Measurements from ENCODE around the gene ZNF398.

ZNF398 gene

GRCh38 chr7:149226840-149227494 is 79.7 kb downstream of the ZNF398 start:
- DNase-seq (ENCODE audit: low read depth in 2 of 2): no peak

- DNase-seq (ENCODE audit: low read depth in 2 of 2): no peak
Measured at GRCh38 chr7:149228831-149229471, 81.7 kb downstream of the ZNF398 start.

GRCh38 chr7:149229526-149229925 is 82.3 kb downstream of the ZNF398 start:
- no peak for DNase-seq (ENCODE audit: low read depth in 2 of 2)

GRCh38 chr7:149232362-149232761 is 85.1 kb downstream of the ZNF398 start:
- DNase-seq (ENCODE audit: low read depth in 2 of 2): no peak

Data from stimulated activated CD4-positive, alpha-beta T cell treated with anti-CD3 and anti-CD28 coated beads, Interleukin-12 subunit alpha, Interleukin-12 subunit beta, amount 100 ng/mL, for 24 hours (primary cell).